Progenitor cell of endocrine pancreas (in vitro differentiated cells): ENCODE data around the gene PTPRM. TPM values are rescaled to one million over a fixed set of nuclear protein-coding genes. Genes with fewer than 3 reads are reported as not detected.
"Not testable (repeated sequence)": the region's sequence is repeated elsewhere in the genome, so short reads cannot be mapped to it uniquely, and the experiment has no call there.

Experiments used
- DNase-seq: peaks from one replicate; pipeline ENCODE4 v3.0.0; 2021; ENCODE audit warnings: low spot score; ENCODE audit not compliant: unreplicated experiment
- H3K27ac Mint-ChIP-seq: 2 replicates; pipeline ENCODE4 v1.8.0; 2021; ENCODE audit warnings: mild to moderate bottlenecking, moderate library complexity, mixed read lengths
- H3K27me3 Mint-ChIP-seq: 2 replicates; pipeline ENCODE4 v1.8.0; 2021; ENCODE audit warnings: mixed read lengths
- H3K36me3 Mint-ChIP-seq: 2 replicates; pipeline ENCODE4 v1.8.0; 2022; ENCODE audit warnings: mixed read lengths; ENCODE audit not compliant: insufficient read depth
- H3K4me1 Mint-ChIP-seq: 2 replicates; pipeline ENCODE4 v1.8.0; 2021; ENCODE audit warnings: low read depth, mixed read lengths
- H3K4me3 Mint-ChIP-seq: 2 replicates; pipeline ENCODE4 v1.8.0; 2021; ENCODE audit warnings: low read depth, mild to moderate bottlenecking, moderate library complexity, mixed read lengths
- H3K9me3 Mint-ChIP-seq: 2 replicates; pipeline ENCODE4 v1.8.0; 2021; ENCODE audit warnings: low read depth, mixed read lengths
- total RNA-seq: library from RNA; stranded (reverse); gene quantifications from 2 replicates; pipeline ENCODE4 v1.2.1, GENCODE V29; 2021
- TF ChIP-seq, protein P1 (sequence below): fragments of 200-600 bp; sonication (generic); IDR thresholded peaks from one replicate; pipeline ENCODE4 v1.5.0; 2021; ENCODE audit warnings: antibody characterized with exemption, mild to moderate bottlenecking; ENCODE audit not compliant: unreplicated experiment

PTPRM gene
- total RNA-seq, 1 donor from 2014 or later: 23.2 TPM

DNA sequence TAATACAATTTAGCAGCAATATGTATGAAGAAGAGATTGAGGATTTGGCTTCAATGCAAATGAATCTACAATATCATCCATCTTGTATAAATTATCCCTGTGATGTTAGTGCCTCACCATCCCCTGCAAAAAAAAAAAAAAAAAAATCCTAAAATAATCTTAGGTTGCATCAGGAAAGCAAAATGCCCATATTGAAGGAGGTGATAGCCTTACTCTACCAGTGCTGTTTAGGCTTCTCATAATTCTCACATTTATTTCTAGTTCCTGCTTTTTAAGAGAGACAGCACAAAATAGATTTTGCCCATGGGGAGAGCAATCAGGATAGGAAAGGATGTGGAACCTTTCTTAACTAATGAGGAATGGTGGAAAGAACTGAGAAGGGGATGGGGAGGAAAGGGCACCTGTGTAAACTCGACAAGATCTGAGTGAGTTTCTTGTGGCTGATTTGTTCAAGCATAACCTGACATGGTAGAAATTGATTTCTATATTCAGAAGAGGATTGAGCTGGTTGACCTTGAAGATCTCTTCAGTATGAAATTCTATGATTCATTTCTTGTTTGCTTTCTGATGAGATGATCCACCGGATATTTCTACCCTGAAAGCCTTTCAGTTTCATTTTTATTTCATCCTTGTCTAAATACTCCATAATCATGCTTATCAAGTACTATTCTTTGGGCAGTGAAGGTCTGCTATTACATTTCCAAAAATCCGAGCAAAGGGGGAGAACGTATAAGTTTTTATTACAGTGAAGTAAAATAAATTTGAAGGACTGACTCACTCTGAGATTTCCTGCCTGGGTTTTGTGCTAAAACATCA lies 391.2 kb downstream of the PTPRM start:
- Mint-ChIP-seq H3K9me3 (no peaks in the 10 kb centered on the region), H3K36me3 (no peaks in the 10 kb centered on the region), H3K27ac (no peak overlapping the region), H3K4me3 (no peak overlapping the region), H3K27me3 (no peaks in the 10 kb centered on the region), H3K4me1 (no peaks in the 10 kb centered on the region)
- no peak for DNase-seq
- TF ChIP-seq, protein P1, sequence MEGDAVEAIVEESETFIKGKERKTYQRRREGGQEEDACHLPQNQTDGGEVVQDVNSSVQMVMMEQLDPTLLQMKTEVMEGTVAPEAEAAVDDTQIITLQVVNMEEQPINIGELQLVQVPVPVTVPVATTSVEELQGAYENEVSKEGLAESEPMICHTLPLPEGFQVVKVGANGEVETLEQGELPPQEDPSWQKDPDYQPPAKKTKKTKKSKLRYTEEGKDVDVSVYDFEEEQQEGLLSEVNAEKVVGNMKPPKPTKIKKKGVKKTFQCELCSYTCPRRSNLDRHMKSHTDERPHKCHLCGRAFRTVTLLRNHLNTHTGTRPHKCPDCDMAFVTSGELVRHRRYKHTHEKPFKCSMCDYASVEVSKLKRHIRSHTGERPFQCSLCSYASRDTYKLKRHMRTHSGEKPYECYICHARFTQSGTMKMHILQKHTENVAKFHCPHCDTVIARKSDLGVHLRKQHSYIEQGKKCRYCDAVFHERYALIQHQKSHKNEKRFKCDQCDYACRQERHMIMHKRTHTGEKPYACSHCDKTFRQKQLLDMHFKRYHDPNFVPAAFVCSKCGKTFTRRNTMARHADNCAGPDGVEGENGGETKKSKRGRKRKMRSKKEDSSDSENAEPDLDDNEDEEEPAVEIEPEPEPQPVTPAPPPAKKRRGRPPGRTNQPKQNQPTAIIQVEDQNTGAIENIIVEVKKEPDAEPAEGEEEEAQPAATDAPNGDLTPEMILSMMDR: no peak

DNA sequence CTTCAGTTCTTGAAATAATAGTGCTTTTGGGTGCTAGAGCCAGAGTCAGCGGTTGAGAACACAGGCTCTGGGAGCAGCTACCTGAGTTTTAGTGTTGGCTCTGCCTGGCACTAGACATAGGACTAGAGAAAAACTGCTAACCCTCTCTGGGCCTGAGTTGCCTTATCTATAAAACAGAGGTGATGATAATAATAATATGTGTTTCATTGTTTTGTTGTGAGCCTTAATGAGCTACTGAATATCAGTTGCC lies 391.7 kb downstream of the PTPRM start:
- no peaks in the 10 kb centered on the region for H3K36me3 Mint-ChIP-seq

DNA sequence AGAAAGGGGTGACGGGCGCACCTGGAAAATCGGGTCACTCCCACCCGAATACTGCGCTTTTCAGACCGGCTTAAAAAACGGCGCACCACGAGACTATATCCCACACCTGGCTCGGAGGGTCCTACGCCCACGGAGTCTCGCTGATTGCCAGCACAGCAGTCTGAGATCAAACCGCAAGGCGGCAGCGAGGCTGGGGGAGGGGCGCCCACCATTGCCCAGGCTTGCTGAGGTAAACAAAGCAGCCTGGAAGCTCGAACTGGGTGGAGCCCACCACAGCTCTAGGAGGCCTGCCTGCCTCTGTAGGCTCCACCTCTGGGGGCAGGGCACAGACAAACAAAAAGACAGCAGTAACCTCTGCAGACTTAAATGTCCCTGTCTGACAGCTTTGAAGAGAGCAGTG lies 399.6 kb downstream of the PTPRM start:
- not testable (repeated sequence) for H3K9me3 Mint-ChIP-seq, H3K36me3 Mint-ChIP-seq, H3K27me3 Mint-ChIP-seq, DNase-seq, H3K4me3 Mint-ChIP-seq, H3K4me1 Mint-ChIP-seq, H3K27ac Mint-ChIP-seq

More for the DNA sequence above, 391.7 kb downstream of the PTPRM start:
- no peaks in the 10 kb centered on the region for H3K9me3 Mint-ChIP-seq
- peaks cover 3% of the 10 kb centered on the region for H3K4me1 Mint-ChIP-seq
- TF ChIP-seq, protein P1: no peak
- no peaks in the 10 kb centered on the region for H3K27me3 Mint-ChIP-seq
- DNase-seq: no peak
- no peak overlapping the region for H3K4me3 Mint-ChIP-seq
- H3K27ac Mint-ChIP-seq: no peak overlapping the region

DNA sequence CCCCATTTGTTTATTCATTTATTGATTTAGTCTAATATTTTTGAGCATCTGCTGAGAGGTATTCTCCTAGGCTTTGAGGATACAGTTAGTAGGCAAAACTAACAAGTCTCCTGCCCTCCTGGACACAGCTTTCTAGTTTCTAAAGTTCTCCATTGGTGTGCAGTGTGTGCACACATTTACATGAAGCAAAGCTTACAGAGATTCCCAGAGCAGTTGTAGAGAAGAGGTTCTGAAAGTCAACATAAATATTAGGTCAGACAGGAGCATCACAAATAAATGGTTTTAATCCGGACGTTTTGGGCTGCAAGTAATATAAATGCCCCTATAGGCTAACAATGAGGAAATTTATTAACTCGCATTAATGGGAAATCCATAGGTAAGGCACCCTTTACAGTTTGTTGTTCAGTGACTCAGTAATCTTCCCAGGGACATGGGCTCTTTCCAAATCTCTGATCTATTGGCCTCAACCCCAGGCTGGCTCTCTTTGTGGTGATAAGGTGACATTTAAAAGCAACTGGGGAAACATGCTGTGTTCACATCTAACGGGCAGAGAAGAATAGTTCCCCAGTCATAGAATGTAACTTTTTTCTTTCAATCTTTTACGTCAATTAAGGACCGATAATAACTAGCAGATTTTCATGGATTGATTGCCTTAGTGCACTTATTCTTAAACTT lies 407.2 kb downstream of the PTPRM start:
- H3K36me3 Mint-ChIP-seq: no peaks in the 10 kb centered on the region
- TF ChIP-seq, protein P1: no peak
- no peak overlapping the region for H3K27ac Mint-ChIP-seq
- DNase-seq: no peak
- no peaks in the 10 kb centered on the region for H3K4me1 Mint-ChIP-seq
- no peaks in the 10 kb centered on the region for H3K9me3 Mint-ChIP-seq
- H3K27me3 Mint-ChIP-seq: no peaks in the 10 kb centered on the region
- no peak overlapping the region for H3K4me3 Mint-ChIP-seq

DNA sequence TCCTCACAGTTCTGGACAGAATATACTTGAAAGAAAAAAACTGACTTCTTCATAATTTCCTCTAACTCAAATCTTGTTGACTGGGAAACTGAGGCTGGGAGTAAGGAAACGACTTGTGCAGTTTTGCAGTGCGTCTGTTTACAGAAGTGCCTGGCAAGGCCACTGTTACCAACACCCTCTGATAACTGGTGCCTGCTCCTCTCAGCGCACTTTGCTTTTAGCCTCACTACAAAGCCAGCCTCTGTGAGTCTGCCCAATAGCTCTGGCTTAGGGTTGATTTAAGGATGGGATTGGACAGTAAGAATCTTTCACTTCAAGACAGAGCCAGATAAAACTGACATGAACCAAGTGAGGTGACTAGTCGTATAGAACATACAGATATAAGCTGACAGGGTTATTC lies 410.8 kb downstream of the PTPRM start:
- Mint-ChIP-seq H3K36me3 (no peaks in the 10 kb centered on the region), H3K27ac (no peak overlapping the region), H3K4me3 (no peak overlapping the region), H3K4me1 (no peaks in the 10 kb centered on the region), H3K9me3 (no peaks in the 10 kb centered on the region), H3K27me3 (no peaks in the 10 kb centered on the region)
- TF ChIP-seq, protein P1: no peak
- no peak for DNase-seq

DNA sequence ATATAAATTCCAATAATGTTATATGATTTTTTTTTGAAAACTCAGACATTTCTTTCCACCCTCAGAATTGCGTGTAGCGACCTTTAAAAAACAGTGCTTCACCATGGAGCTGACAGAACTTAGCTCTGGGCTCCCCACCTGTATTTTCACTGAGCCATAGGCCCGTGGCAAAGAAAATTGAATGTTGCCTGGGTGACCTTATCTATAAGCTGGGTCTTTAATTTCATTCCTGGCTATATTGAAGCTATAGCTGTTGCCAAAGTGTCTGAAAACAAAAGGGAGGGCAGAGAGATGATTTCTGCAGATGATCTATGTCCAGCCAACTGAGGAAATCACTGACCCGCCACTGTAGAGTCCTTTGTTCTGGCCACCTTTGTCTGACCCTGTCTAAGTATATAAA lies 411.7 kb downstream of the PTPRM start:
- Mint-ChIP-seq H3K27ac (no peak overlapping the region), H3K27me3 (no peaks in the 10 kb centered on the region), H3K9me3 (no peaks in the 10 kb centered on the region), H3K36me3 (no peaks in the 10 kb centered on the region), H3K4me3 (no peak overlapping the region), H3K4me1 (no peaks in the 10 kb centered on the region)
- no peak for DNase-seq
- TF ChIP-seq, protein P1: no peak
